GM19193 (cell line): ENCODE measurements around the gene ICA1.
A peak's percentile ranks its signal among the peaks of the same experiment; 100 is the strongest.

Experiments
- POLR2A ChIP-seq: IDR thresholded peaks from 4 replicates; pipeline ENCODE4 v1.6.1; 2011; ENCODE audit not compliant: insufficient read depth, insufficient read length; ENCODE audit errors: extremely low read depth

The ICA1 gene

DNA sequence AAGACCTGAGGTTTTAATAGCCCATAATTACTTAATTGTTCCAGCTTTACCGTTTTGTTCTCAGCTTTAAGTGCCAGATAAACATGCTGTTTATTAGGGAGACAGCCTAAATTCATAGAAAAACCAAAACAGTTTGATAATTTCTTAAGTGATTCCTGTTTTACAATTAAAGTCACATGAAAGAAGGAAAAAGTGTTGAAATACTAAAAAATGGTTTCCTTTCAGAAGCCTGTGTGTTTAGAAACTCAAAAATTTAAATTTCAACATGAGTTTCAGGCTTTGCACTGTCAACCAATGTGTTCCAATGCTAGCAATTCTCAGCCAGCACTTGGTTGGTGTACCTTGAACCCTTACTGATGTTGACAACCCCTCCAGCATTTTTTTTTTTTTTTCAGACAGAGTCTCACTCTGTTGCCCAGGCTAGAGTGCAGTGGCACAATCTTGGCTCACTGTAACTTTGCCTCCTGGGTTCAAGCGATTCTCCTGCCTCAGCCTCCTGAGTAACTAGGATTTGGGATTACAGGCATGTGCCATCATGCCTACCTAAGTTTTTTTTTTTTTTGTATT, 135.3 kb downstream of the ICA1 start:
- no peak for TF ChIP-seq POLR2A

DNA sequence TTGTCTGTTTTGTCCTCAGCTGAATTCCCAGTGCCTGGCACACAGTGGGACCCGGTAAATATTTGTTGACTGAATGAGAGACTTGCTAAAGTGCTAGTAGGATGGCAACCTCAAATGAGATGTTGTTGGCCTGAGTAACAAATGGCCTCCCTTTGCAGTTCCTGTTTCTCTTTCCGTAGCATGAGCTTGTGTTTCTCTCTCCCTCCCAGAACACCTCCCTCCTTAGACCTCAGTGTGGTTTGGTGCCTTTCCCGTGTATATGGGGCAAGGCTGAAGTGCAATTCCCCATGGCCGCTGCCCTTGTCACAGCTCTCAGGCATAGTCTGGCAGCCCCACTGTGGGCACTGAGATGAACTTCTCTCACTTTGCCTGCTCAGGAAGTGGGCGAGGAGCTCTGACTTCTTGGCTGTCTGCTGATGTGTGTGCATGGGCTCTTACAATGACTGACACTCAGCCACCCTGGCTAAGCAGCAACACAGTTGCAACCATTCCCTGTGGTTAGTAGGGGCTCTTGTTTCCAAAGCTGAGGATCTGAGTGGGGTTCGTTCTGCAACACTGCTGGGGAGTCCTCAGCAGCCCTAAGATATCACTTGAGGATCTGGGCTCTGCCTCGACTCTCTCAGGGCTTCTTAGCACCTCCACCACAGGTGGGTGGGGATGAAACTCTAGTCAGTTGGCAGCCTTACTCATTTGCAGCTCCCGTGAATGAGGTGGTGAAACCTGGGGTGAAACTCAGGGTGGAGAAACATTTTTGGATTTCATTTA, 136.1 kb downstream of the ICA1 start:
- TF ChIP-seq POLR2A: peak; percentile 57

DNA sequence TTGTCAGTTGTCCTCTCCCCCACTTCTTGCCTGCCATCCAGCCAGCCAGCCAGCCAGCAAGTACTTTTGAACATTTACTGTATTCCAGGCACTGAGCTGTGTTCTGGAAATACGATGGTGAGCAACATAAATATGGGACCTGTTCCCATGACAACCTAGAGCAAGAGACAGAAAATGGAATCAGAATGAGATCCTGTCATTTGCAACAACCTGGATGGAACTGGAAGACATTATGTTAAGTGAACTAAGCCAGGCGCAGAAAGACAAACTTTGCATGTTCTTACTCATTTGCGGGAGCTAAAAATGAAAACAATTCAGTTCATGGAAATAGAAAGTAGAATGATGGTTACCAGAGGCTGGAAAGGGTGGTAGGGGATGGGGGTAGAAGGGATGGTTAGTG, 140.7 kb downstream of the ICA1 start:
- TF ChIP-seq POLR2A: no peak

DNA sequence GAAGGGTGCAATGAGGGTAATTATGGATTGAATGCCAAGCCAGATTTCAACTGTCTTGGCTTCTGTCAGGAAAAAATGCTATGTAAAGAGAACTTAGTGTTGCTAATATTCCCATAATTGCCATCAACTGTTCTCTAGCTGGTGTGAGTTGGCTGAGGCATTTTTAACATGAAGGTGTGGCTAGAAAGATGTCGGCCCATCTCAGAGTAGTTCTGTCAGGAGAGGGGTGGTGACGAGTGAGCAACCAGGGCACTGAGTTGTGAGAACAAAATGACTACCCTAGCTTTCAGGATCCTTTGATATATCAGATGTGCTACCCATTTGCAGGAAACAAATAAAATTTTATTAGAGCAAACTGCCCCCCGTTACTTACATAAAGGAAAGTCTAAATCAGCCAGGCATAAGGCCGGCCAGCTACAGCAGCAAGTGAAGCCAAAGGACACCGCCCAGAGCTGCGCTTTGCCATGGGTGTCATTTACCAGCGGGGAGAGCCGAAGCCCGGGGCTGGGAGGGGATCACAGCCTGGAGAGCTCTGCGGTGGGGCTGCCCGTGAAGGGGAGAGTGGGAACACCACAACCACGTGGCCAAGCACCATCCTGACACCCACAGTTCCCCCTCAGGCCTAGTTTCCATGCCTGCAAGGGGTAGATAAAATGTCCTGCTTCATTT, 141.4 kb downstream of the ICA1 start:
- TF ChIP-seq POLR2A: no peak

DNA sequence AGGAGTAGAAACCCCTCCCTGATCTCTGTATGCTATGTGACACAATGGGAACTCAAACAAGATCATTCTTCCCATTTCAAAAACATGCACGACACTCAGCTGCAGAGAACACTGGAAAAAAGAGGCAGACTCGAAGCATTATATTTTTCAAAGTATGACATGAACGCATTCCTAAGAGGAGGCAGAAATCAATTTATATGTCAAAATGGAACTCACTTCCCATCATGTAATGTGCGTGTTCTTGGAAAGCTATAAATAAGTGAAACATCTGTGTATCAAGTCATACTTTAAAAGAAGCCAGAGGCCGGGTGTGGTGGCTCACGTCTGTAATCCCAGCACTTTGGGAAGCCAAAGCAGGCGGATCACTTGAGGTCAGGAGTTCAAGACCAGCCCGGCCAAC, 142.7 kb downstream of the ICA1 start:
- no peak for TF ChIP-seq POLR2A

- TF ChIP-seq POLR2A: no peak
Measured at GRCh38 chr7:8117195-8117594, 144.8 kb downstream of the ICA1 start.

DNA sequence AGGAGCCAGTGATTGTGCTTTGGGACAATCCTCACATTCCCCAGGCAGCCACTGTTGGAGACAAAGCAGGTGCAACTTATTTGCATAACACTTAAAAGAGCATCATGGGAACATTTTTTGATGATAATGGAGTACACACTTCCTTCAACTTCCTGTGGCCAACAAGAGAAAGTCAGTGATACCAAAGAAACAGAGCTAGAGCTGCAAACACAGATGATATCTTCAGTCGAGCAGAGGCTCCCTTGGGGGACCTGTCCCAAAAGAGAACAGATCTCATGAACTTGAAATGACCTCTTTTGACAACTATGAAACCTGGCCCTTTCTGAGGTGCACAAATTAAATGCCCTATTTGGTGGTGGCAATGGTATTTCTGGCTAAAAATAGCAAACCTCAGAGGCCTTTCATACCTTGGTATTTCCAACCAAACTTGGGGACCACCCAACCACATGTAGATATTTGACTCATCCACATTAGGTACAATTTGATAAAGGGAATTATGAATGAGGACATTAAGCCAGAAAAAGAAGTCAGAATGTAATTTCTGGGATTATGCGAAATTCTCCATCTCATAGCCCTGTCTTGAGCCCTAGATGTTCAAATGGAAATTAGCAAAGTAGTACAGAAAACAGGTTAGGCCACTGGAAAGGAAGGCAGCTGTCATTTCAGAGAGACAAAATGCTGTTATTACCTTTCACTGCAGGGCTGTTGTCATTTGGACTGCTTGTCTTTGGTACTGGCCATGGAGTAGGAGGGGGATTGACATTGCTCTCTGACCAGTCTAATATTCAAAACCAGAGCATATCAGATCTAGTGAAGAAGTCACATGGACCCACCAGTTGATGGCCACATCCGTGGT, 146.2 kb downstream of the ICA1 start:
- TF ChIP-seq POLR2A: no peak

DNA sequence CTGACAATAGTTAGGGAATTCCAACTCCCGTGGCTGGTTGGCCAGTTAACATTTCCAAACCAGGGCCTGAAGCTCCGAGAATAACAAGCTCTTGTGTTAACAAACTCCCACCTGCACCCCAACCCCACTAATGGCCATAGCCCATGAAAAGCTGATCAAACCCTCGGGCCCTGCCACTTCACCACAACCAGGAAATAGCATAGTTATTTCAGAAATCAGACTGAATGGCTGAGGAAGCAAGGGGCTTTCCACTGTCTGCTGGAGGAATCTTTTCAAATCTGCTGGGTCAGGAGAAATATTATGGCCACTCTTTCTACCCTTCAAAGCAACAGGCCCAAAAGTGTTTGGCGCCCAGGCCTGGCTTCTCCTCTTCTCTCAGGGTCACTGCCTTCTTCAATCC, 147.8 kb downstream of the ICA1 start:
- TF ChIP-seq POLR2A: no peak

GRCh38 chr7:8113184-8113583, 148.8 kb downstream of the ICA1 start:
- TF ChIP-seq POLR2A: no peak

GRCh38 chr7:8112685-8113084, 149.3 kb downstream of the ICA1 start:
- TF ChIP-seq POLR2A: no peak

DNA sequence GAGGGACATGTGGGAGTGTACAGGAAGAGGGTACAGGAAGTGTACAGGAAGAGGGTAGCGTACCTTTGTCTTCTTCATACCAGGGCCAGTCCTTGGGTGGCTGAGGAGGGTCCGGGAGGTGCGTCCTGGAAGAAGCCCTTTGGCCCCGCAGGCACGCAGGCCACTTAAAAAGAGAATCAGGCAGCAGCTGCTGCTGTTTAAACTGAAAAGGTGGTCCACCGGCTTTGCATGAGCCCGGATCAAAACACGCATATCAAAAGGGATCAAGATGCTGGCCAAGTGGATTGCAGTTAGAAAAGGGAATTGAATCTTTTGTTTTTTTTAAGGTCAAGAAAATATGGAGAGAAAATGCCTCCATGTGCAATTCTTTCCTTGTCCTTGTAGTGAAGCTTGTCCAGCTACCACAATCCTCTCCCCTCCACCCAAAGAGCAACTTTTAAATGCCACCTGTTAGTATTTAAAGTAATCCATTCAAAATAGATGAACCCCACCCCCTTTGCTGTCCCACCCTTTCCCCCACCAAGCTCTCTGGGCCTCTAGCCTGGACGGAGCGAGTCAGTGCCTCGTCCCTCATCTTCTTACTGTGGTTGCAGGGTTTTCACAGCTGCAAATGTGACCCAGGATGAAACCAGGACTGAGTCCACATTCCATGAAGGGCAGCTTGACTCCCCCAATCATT, 150.5 kb downstream of the ICA1 start:
- TF ChIP-seq POLR2A: no peak

- no peak for TF ChIP-seq POLR2A
Measured at GRCh38 chr7:8109196-8110022, 152.6 kb downstream of the ICA1 start.

DNA sequence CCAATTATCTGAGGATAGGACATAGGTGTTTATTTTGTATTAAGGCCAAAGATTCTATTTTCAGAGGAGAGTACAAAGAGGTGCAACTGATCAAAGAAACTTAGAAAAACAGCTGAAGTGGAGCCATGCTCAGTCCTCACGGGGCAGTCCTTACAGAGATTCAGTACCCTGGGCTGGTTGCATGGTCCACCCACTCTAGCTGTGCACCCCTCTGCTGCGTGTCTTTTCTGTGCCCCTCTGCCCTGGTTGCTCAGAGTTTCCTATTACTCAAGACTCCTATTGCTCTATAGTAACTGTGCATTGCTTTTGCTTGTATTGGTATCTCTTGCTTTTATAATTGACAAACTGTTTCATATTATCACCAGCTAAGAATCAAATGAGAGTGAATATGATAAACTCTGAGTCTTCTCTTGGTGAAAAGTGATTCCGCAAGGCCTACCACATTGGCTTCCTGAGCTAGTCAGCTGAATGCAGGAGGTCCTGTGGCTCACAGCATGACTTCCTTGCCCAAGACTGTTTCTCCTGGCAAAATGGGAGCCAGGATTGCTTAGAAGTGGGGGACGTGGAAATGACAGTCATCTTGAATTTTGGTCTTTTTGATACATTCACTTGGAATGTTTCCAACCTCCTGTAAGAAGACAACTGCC, 156.4 kb downstream of the ICA1 start:
- TF ChIP-seq POLR2A: no peak

DNA sequence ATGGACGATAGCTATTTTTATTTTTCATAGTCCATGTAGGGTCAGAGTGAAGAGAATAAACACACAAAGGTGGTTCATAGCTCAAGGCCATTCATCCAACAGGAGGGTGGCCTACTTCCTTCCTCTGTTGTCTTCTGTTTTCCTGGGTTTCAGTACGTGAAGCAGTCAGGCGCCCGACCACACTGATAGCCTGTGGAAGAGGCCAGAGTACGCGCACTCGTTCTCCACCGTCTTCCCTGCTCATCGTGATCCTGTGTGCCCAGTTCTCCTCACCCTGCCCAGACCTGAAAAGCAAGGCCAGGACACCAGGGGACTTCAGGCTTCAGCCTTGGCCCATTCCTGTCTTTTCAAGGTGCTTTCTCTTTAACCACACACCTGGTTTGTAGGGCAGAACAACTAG, 158.7 kb downstream of the ICA1 start:
- no peak for TF ChIP-seq POLR2A
